ENCODE measurements around the gene VPS37C.
"Not testable (repeated sequence)": the region's sequence is repeated elsewhere in the genome, so short reads cannot be mapped to it uniquely, and the experiment has no call there.

VPS37C gene

DNA sequence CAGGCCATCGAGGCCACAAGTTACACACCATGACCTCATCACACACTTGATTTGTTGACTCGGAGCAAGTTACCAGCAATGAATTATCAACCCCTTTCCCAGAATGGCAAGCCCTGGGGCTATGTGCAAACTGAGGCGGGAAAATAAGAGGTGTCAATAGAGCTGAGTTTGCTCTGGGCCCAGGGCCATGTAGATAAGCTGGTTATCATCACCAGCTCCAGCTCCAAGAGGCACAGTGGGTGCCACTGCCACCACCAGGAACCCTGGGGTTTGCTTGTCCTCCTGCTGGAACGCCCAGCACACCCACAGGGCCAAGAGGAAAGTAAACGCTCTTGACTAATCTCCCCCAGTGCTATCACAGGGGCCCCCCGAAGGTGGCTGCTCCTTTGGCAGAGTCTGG is 13.0 kb upstream of the VPS37C start:
- no peak for DNase-seq

DNA sequence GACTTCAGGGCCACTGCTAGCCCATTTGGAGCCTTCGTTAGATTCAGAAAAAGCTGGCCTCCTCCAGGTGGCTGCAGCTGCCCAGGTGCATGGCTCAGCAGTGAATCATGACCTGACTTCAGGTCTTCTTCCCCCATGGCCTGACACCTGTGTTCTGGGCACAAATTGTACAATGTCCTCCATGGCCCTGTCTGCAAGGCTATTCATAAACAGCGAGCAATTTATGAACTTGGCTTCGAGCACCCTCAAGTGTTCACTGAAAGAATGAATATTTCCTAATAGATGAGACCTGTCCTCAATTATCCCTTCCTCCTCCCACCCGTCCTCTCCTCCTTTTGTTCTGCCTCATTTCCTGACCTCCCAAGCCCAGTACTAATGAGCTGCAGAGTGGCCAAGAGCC is 12.2 kb upstream of the VPS37C start:
- no peak for DNase-seq

DNA sequence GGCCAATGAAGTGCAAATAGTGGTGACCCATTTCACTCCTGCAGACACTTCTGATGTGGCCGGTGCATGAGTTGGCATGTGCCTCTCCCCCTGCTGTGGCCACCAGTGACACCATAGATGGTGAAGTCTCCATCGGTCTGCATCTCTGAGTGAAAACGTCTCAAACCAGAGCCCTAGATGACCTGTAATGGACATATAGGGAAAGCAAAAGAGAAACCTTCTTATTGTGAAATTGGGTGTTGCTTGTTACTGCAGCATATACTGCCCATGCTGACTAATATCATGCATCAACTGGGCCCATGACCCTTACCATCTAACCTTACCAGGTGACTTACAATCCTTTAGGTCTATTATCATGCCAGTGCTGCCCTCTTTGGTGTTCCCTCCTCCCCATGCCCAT is 11.7 kb upstream of the VPS37C start:
- DNase-seq, result no peak

DNA sequence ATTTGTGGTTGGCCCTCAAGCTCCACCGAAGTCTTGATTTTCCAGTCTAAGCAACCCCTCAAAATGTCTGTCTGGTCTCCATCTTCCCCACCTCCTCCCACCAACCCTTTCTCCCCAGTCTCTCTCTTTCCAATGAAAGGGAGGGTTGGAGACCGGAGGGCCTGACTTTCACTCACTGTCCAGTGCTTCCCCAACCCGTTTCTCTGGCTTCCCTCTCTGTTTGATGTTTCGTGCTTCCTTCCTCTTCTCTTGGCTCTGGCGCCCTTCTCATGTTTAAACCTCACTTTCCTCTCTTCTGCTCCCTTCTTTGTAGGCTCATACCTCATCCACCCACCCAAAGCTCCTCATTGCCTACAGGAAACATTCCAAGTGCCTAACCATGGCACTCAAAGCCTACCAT is 11.1 kb upstream of the VPS37C start:
- no peak for DNase-seq

DNA sequence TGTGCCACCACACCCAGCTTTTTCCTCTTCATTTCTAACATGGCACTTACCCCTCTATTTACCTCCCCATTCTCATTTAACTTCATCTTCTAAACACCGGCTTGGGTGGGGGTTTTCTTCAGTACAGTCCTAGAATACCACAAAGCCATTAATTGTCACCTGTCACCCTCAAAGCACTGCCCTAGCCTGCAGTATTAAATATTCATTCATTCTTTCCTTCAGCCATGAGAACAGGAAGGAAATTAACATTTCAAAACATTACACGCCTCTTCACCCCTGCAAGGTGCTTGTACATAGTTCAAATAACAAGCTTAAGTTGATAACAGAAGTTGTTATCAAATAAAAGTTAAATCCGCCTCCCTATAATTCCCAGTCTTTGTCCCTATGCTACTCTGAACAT is 10.7 kb upstream of the VPS37C start:
- DNase-seq, result no peak

DNA sequence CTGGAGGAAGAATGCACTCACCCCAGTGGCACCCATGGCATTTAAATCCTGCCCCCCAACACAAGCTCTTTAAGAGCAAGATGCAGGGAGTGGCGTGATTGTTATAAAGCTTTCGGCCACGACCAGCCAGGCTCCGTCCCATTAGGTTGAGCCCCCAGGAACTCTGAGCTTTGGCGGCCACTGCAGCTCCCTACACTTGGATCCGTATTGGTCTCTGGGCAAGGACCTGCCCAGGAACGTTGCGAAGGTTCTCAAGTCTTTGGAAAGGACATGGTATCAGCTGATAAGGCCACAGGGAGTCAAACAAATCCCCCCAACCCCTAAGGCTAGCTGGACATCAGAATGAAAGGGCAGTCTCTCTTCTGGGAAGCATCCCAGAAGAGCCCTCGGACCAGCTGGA is 9.3 kb upstream of the VPS37C start:
- no peak for DNase-seq

DNA sequence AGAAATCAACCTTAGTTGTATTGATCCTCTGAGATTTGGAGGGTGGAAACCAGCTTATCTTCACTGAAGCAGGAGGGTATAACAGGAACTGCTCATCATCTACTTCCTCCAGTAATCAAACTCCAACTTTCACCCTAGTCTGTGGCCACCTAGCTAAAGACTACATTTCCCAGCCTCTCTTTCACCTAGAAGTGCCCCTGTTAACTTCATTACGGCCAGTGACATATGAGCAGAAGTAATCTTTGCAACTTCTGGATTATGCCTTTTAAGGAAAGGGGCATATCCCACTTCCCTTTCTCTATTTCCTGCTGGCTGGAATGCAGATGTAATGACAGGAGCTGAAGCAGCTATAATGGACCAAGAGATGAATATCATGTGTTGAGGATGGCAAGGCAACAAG is 7.6 kb upstream of the VPS37C start:
- no peak for DNase-seq

DNA sequence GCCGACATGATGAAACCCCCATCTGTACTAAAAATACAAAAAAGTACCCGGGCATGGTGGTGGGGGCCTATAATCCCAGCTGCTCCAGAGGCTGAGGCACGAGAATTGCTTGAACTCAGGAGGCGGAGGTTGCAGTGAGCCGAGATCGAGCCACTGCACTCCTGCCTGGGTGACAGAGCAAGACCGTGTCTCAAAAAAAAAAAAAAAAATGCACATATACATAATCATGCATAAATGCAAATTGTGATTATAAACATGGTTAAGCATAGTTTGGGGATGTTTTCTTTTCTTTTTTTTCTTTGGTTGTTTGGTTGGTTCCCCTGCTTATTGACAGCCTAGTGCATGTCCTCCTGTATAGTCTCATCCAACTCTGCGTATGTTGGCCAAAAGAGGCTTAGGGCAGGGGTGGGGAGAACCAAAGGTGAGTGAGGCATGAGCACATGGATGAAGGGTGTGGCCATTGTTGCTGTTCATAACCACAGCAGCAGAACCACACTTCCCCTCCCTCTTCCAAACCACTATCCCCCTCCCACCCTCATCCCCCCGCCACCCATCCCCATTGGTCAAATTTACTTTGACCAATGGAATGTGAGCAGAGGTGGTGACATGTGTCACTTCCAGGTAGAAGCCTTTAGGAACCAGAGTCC is 6.9 kb upstream of the VPS37C start:
- DNase-seq, result no peak

DNA sequence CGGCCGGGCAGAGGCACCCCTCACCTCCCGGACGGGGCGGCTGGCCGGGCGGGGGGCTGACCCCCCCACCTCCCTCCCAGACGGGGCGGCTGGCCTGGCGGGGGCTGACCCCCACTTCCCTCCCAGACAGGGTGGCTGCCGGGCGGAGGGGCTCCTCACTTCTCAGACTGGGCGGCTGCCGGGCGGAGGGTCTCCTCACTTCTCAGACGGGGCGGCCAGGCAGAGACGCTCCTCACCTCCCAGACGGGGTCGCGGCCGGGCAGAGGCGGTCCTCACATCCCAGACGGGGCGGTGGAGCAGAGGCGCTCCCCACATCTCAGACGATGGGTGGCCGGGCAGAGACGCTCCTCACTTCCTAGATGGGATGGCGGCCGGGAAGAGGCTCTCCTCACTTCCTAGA is 5.1 kb upstream of the VPS37C start:
- not testable (repeated sequence) for DNase-seq

DNA sequence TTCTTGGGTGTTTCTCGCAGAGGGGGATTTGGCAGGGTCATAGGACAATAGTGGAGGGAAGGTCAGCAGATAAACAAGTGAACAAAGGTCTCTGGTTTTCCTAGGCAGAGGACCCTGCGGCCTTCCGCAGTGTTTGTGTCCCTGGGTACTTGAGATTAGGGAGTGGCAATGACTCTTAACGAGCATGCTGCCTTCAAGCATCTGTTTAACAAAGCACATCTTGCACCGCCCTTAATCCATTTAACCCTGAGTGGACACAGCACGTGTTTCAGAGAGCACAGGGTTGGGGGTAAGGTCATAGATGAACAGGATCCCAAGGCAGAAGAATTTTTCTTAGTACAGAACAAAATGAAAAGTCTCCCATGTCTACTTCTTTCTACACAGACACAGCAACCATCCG is 4.6 kb upstream of the VPS37C start:
- DNase-seq, result not testable (repeated sequence)

DNA sequence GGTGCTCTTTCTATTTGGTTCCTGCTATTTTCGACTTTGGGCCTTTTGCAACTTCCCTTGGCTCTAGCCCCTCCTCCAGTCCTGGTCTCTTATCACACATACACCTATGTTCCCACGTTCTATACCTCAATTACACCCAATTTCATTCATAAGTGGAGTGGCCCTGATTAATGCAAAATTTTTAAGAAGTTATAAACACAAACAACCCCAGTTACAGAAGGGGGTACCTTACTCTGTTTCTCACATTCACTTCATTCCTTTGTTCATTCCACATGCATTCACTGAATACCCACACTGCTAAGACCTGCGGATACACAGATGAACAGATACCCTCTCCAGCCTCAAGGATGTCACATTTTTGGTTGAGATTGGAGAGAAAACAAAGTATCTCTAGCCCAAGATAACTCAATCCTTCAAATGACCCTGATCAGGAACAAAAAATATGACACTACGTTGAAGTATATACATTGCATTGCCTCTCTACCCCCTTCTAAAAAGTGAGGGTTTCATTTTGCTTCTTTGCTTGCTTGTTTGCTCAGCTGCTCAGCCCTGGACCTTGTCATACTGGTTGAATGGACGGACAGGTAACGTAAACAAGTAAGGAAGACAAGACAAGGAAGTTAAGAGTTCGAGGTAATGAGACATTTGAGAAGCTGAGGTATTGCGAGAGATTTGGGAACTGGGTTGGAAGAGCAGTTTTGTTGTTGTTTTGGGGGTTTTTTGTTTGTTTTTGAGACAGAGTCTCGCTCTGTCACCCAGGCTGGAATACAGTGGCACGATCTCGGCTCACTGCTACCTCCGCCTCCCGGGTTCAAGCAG is 3.6 kb upstream of the VPS37C start:
- DNase-seq, result no peak

DNA sequence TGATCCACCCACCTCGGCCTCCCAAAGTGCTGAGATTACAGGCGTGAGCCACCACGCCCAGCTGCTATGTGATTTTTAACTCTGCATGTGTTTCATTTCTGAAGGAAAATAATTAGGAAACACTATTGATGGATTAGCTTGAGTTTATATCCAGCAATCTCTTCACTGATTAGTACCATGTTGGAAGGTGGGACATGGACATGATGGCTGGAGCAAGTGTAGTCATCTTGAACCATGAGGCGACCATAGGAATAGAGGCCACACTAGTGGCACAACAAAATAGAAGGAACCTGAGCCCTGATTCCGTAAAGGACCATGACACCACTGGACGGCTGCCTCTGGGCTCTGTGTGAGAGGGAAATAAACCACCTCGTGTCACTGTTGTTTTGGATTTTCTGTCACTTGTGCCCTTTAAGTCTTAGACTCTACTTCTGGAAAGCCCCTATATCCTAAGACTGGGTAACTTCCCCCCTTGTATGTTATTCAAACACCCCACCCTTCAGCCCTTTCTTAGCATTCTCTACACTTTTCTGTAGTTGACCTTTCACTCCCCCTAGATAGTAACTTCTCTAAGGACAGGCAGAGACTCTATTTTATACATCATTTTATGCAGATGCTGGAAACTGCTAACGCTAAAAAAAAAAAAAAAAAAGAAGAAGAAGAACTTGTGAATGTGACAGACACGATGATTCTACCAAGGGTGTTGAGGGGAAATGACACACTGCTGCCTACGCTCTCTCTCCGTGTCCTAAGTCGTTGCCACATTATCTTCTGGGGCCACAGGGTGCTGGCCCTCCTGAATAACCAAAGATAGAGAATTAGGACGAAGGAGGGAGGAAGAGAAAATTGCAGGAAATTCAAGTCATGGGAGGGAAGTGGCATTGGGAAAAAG is 2.7 kb upstream of the VPS37C start:
- no peak for DNase-seq

DNA sequence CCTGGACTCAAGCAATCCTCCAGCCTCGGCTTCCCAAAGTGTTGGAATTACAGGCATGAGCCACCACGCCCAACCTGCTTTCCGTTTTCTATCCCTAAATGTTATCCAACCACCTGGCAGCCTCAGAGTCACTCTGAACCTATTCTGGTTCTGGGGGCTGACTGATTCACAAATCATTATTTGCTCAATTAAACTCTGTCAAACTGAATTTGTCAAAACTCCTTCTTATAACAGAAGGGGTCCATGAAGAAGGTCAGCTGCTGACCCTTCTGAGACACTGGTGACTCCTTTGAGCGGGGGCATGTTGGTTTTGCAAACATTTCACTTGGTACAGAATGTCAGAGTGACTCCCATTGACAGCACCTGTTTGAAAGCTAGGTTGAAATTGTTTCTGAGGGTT is 1.8 kb upstream of the VPS37C start:
- no peak for DNase-seq

DNA sequence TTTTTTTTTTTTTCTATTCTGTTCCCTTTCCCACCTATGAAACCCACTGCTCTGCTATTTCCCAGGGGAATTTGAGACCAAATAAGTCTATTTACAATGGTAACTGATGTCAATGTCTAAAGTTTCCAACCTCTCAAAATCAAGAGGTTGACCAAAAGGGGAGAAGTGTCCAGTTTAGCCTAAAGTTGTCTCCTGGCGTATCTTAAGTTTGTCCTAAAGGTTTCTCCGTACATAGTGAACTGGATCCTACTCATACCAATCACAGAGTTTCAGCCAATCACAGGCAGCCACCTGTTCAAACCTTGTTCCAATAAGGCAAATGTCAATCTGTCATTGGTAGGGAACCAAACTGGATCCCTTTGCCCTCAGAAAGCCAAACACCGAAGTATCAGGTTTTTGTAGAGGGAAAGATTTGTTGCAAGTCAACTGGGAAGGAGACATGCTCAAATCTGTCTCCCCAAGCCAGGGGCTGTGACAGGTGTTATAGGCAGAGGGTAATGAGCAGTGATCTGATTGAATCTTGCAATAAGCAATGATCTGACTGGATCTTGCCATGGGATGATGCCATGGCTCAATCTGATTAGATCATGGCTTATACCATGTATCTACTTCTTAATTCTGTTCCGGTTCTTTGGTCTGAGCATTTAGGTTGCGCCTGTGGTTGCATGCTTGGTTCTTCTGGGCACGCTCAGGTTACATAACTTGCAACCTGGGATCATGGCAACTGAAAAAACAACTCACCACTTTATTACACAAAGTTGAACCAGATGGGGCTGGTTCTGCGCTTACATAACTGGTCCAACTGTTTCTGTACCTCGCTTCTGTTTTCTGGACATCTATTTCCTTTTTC is 1.1 kb upstream of the VPS37C start:
- peak; percentile 53 for DNase-seq

DNA sequence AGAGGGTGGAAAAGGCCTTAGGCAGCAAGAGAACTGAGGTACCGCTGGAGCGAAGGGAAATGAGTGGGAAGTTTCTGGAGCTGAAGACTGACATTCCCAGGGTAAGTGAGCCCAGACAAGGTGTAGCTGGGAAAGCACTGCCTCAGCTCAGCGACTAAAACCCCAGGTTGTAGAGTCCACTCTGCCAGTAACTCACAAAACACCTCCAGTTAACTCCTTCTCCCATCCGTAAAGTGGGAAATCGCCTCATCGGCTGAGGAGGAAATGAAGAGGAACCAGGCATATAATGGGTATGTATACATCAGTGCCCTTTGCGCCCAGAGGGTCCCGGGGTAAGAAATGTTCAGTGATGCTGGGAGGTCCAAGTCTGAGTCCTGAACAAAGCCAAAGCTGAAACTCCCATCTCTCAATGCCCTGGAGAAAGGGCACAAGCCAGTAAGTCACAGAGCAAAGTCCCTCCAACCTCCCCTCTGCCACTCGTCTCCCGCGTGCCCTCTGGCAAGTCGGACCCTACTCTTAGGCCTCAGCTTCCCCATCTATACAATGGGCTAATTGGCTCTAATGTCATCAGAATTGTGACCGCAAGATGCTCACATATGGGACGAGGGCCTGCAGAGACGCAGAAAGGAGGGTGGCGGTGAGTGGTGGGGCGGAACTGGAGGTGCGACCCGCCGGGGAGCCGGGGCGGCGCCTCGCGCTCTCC is 588 bp downstream of the VPS37C start:
- DNase-seq, result no peak

DNA sequence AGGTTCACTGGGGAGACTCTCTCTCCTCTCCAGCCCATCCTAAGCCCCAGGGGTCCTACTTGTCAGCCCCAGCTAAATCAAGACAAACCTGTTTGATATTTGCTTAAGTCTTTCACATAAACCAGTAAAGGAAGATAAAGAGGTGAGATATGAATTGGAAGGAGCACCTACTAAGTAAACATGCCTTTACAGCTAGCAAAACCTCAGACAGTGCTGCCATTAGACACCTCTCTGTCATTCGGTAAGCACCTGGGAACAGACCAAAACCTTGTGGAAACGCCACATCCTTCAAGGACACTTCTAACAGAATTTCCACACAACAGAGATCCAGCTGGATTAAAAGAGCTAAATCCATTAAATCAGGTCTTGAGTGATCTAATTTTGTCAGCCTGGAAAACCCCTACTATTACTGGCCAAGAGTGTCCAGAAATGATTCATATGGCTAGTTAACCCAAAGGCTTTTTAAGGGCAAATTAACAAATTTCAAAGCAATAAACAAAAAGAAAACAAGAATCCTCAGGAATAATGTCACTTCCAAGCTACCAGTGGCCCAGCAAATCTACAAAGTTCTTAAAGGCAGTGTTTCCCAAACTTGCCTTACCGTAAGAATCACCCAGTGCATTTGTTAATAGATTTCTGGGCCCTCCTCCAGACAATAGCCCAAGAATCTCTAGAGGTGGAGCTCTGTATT is 2.4 kb downstream of the VPS37C start:
- DNase-seq, result peak; percentile 34

DNA sequence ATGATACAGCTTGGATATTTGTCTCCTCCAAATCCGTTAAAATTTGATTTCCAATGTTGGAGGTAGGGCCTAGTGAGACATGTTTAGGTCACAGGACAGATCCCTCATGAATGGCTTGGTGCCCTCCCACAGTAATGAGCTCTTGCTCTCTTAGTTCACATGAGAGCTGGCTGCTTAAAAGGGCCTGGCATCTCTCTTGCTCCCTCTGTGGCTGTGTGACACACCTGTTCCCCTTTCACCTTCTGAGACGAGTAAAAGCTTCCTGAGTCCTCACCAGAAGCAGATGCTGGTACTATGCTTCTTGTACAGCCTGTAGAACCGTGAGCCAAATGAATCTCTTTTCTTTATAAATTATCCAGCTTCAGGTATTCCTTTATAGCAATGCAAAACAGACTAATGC is 3.5 kb downstream of the VPS37C start:
- no peak for DNase-seq

DNA sequence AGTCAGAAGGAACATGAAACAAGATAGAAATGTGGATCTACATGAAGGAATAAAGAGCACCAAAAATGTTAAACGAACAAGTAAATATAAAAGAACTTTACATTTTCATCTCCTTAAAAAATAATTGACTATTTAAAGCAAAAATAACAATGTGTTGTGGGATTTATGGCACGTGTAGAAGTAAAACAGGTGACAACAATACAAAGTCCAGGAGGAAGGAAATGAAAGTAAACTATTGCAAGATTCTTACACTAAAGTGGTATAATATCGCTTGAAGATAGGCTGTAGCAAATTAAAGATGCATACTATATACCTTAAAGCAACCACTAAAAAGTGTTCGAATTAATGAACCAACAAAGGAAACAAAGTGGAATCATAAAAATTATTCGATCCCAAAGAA is 5.5 kb downstream of the VPS37C start:
- DNase-seq, result no peak

DNA sequence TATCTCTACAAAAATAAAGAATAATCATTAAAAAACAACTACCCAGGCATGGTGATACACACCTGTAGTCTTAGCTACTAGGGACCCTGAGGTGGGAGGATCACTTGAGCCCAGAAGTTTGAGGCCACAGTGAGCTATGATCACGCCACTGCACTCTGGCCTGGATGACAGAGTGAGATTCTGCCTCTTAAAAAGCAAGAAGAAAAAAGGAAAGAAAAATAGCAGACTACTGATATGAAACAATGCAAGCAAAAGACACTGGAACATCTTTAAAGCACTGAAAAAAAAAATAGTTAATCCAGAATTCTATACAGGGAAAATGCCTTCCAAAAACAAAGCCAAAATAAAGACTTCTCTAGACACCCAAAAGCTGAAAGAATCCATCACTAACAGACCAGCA is 5.9 kb downstream of the VPS37C start:
- no peak for DNase-seq

DNA sequence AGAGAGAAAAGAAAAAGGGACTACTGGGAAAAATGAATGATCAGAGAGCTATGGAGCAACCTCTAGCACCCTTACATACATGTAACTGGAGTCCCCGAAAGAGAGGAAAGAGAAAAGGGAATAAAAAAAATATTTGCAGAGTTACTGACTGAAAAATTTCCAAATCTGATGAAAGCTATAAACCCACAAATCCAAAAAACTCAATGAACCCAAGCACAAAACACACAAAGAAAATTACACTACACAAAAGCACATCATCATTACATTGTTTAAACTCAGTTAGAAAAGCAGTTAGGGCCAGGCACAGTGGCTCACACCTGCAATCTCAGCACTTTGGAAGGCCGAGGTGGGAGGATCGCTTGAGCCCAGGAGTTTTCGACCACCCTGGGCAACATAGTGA is 6.7 kb downstream of the VPS37C start:
- no peak for DNase-seq

DNA sequence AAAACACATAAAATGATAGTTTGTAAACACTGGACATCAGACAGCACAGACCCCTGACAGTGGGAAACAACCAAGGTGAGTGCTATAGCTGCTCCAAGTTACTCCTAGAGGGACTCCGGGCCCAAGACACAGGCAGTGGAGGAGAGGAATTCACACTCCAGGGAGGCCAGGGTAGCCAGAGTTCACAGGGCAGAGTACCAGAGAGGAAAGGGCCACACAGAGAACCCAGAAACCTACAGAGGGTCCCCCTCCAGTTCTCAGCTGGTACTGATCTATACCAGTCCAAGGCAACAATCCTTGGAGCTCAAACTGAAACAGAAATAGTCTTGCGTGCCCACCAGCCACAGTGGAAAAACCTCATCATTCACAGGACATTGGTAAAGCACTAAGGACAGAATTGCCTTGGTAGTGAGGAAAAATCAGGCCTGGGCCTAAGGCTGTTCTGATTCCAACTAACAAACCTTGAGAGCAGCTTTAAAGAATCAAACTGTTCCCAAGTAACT is 7.6 kb downstream of the VPS37C start:
- DNase-seq, result no peak
